Loucy (cell line): ENCODE results near the gene TANC2.

Source experiments
- H2AFZ ChIP-seq: fragments of 200-600 bp; sonication (generic); 2 replicates; pipeline ENCODE4 v1.6.0; 2016; ENCODE audit warnings: antibody characterized with exemption, mild to moderate bottlenecking, low read length, moderate library complexity
- H3F3A ChIP-seq: fragments of 200-600 bp; 2 replicates; pipeline ENCODE4 v1.6.0; 2016; ENCODE audit warnings: antibody characterized with exemption, low read depth, mild to moderate bottlenecking
- H3K27me3 ChIP-seq: fragments of 200-600 bp; sonication (generic); 2 replicates; pipeline ENCODE4 v1.6.1; 2014; ENCODE audit warnings: low read length, mild to moderate bottlenecking; ENCODE audit not compliant: insufficient read depth, poor library complexity, severe bottlenecking
- H3K36me3 ChIP-seq: fragments of 200-600 bp; sonication (generic); 2 replicates; pipeline ENCODE4 v1.6.1; 2016; ENCODE audit warnings: low read length; ENCODE audit not compliant: insufficient read depth
- H3K4me1 ChIP-seq: fragments of 200-600 bp; sonication (generic); 2 replicates; pipeline ENCODE4 v1.5.1; 2014; ENCODE audit warnings: low read length, mild to moderate bottlenecking; ENCODE audit not compliant: insufficient read depth, poor library complexity, severe bottlenecking
- H3K4me2 ChIP-seq: fragments of 200-600 bp; sonication (generic); 2 replicates; pipeline ENCODE4 v1.6.0; 2014; ENCODE audit warnings: antibody characterized with exemption, low read length, low read depth, mild to moderate bottlenecking; ENCODE audit not compliant: poor library complexity, severe bottlenecking
- H3K4me3 ChIP-seq: fragments of 200-600 bp; sonication (generic); 2 replicates; pipeline ENCODE4 v1.5.1; 2014; ENCODE audit warnings: low read length, mild to moderate bottlenecking, mixed read lengths; ENCODE audit not compliant: poor library complexity, severe bottlenecking
- H3K79me2 ChIP-seq: fragments of 200-600 bp; sonication (generic); 2 replicates; pipeline ENCODE4 v1.6.1; 2014; ENCODE audit warnings: low read length; ENCODE audit not compliant: insufficient read depth
- H3K9ac ChIP-seq: fragments of 200-600 bp; sonication (generic); 2 replicates; pipeline ENCODE4 v1.6.0; 2014; ENCODE audit warnings: mild to moderate bottlenecking, low read depth, low read length, moderate library complexity; ENCODE audit not compliant: poor library complexity, severe bottlenecking
- H3K9me2 ChIP-seq: fragments of 200-600 bp; sonication (generic); replicated peaks from 2 replicates; pipeline ENCODE4 v1.6.1; 2016; ENCODE audit warnings: low read depth, low read length, mixed read lengths
- H3K9me3 ChIP-seq: fragments of 200-600 bp; sonication (generic); 2 replicates; pipeline ENCODE4 v1.6.1; 2014; ENCODE audit warnings: mild to moderate bottlenecking, antibody characterized with exemption, low read length, low read depth; ENCODE audit not compliant: insufficient read depth
- H4K20me1 ChIP-seq: fragments of 200-600 bp; sonication (generic); 2 replicates; pipeline ENCODE4 v1.6.0; 2014; ENCODE audit warnings: antibody characterized with exemption, low read length, mild to moderate bottlenecking; ENCODE audit not compliant: insufficient read depth, poor library complexity, severe bottlenecking
- CTCF ChIP-seq: fragments of 200-600 bp; sonication (generic); conservative IDR thresholded peaks from 2 replicates; pipeline ENCODE4 v1.5.1; 2014; ENCODE audit warnings: mild to moderate bottlenecking, antibody characterized with exemption, low read length
- EZH2phosphoT487 ChIP-seq: fragments of 200-600 bp; IDR thresholded peaks from 2 replicates; pipeline ENCODE4 v1.6.1; 2018; ENCODE audit warnings: antibody characterized with exemption, mild to moderate bottlenecking, moderate library complexity, borderline replicate concordance

Gene TANC2

GRCh38 chr17:62999736-63000135 lies 33.7 kb downstream of the TANC2 start:
- Histone ChIP-seq H3K9ac (no peak overlapping the region), H2AFZ (no peak overlapping the region), H3K27me3 (no peaks in the 10 kb centered on the region), H3K4me3 (no peak overlapping the region), H3K4me2 (no peak overlapping the region), H4K20me1 (no peaks in the 10 kb centered on the region), H3K36me3 (no peaks in the 10 kb centered on the region), H3K9me2 (no peaks in the 10 kb centered on the region), H3K79me2 (no peaks in the 10 kb centered on the region), H3K4me1 (peaks cover 20% of the 10 kb centered on the region), H3K9me3 (no peaks in the 10 kb centered on the region), H3F3A (no peaks in the 10 kb centered on the region; the same call in 1 of the 2 replicates)
- no peak for TF ChIP-seq CTCF
- TF ChIP-seq EZH2phosphoT487, result no peak

DNA sequence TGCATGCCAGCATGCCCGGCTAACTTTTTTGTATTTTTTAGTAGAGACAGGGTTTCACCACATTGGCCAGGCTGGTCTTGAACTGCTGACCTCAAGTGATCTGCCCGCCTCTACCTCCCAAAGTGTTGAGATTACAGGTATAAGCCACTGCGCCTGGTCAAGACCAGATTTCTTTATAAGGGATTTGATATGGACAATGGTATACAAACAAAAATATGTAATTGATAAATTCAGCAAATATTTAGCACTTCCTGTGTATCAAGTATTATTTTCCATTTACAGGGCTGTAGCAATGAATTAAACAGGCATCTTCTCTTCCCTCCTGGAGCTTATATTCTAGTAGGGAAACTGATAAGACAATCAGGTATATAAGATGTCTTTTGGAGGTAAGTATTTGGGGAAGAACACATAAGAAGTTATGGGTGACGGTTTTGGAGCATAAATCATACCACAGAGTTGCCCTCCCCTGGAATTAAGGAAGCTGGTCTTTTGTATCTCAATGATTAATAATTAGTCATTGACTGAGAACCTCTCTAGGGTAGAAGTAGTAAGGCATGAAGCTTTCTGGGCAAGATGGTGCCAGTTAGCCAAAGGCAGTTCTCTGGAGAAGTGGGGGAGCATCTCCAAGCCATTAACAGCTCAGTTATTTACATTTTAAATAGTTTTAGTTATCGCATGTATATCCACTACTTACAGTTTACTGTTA lies 35.8 kb downstream of the TANC2 start:
- Histone ChIP-seq H3K4me1 (peaks cover 14% of the 10 kb centered on the region), H3K4me2 (no peak overlapping the region), H3F3A (no peaks in the 10 kb centered on the region; the same call in 1 of the 2 replicates), H3K4me3 (no peak overlapping the region), H3K9me2 (no peaks in the 10 kb centered on the region), H2AFZ (no peak overlapping the region), H3K27me3 (no peaks in the 10 kb centered on the region), H3K9ac (no peak overlapping the region), H4K20me1 (no peaks in the 10 kb centered on the region), H3K79me2 (no peaks in the 10 kb centered on the region), H3K9me3 (no peaks in the 10 kb centered on the region), H3K36me3 (no peaks in the 10 kb centered on the region)
- TF ChIP-seq EZH2phosphoT487 (no peak), CTCF (no peak)

GRCh38 chr17:63002625-63003024 lies 36.6 kb downstream of the TANC2 start:
- Histone ChIP-seq H3K9ac (no peak overlapping the region), H3K27me3 (no peaks in the 10 kb centered on the region), H4K20me1 (no peaks in the 10 kb centered on the region), H3K79me2 (no peaks in the 10 kb centered on the region), H3K4me2 (no peak overlapping the region), H3K36me3 (no peaks in the 10 kb centered on the region), H3F3A (no peaks in the 10 kb centered on the region; the same call in 1 of the 2 replicates), H3K9me2 (no peaks in the 10 kb centered on the region), H3K4me3 (no peak overlapping the region), H3K9me3 (no peaks in the 10 kb centered on the region), H3K4me1 (peaks cover 13% of the 10 kb centered on the region), H2AFZ (no peak overlapping the region)
- TF ChIP-seq CTCF (no peak), EZH2phosphoT487 (no peak)
